NCI-H526 treated with DMSO at 0.1 percent for 48 hours (cell line): Measurements from ENCODE around the gene CCKAR.

Experiments
- DNase-seq: peaks from one replicate; lab custom pipeline; 2025; lab: John Stamatoyannopoulos, UW

CCKAR gene

GRCh38 chr4:26490960-26491284, 638 bp upstream of the CCKAR start:
- no peak for DNase-seq

- no peak for DNase-seq
Measured at GRCh38 chr4:26489101-26489985, 941 bp downstream of the CCKAR start.

GRCh38 chr4:26485684-26486083, 4.6 kb downstream of the CCKAR start:
- no peak for DNase-seq

- DNase-seq = no peak
Measured at GRCh38 chr4:26484516-26484915, 5.8 kb downstream of the CCKAR start.

- DNase-seq = no peak
Measured at GRCh38 chr4:26484032-26484515, 6.2 kb downstream of the CCKAR start.

- no peak for DNase-seq
Measured at GRCh38 chr4:26482508-26483462, 7.5 kb downstream of the CCKAR start.

- no peak for DNase-seq
Measured at GRCh38 chr4:26478330-26478729, 12.0 kb downstream of the CCKAR start.

- DNase-seq = no peak
Measured at GRCh38 chr4:26476545-26476944, 13.7 kb downstream of the CCKAR start.

GRCh38 chr4:26475716-26476115, 14.6 kb downstream of the CCKAR start:
- no peak for DNase-seq

GRCh38 chr4:26474551-26474950, 15.7 kb downstream of the CCKAR start:
- DNase-seq = no peak

- DNase-seq = no peak
Measured at GRCh38 chr4:26473893-26474292, 16.4 kb downstream of the CCKAR start.

GRCh38 chr4:26471890-26472289, 18.4 kb downstream of the CCKAR start:
- DNase-seq = no peak

GRCh38 chr4:26468977-26469376, 21.3 kb downstream of the CCKAR start:
- DNase-seq = no peak

GRCh38 chr4:26468283-26468949, 21.9 kb downstream of the CCKAR start:
- no peak for DNase-seq

GRCh38 chr4:26467724-26468123, 22.6 kb downstream of the CCKAR start:
- DNase-seq = no peak

GRCh38 chr4:26466578-26467270, 23.6 kb downstream of the CCKAR start:
- DNase-seq = no peak

GRCh38 chr4:26464420-26465095, 25.7 kb downstream of the CCKAR start:
- no peak for DNase-seq

- DNase-seq = no peak
Measured at GRCh38 chr4:26463386-26463785, 26.9 kb downstream of the CCKAR start.

GRCh38 chr4:26462874-26463273, 27.4 kb downstream of the CCKAR start:
- no peak for DNase-seq

- DNase-seq = no peak
Measured at GRCh38 chr4:26459756-26460530, 30.3 kb downstream of the CCKAR start.
